Measurements from ENCODE around the gene RBM12.

The RBM12 gene

DNA sequence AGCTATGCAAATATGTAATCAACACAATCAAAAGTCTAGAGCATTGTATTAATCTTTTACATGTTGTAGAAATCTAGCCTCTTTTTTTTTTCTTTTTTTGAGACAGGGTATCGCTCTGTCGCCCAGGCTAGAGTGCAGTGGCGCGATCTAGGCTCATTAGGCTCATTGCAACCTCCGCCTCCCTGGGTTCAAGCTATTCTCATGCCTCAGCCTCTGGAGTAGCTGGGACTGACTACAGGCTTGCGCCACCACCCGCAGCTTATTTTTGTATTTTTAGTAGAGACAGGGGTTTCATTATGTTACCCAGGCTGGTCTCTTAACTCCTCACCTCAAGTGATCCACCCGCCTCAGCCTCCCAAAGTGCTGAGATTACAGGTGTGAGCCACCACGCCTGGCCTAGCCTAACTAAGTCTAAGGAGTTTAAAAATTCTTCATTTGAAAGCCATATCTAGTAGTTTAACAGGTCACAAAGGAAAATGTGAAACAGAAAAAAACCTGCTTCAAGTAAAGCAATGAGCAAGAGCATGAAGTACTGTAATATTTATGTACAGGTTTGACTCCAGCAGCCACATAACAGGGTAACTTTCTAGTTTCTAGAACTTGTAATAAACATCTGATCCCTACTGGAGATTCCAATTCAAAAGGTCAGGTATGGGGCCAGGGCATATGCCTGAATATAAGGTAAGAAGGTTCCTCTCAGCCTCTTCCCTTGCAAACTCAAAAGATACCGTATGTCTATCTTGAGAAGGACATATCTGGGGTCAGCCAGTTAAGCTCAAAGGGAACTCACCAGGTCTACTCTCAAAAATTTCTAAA lies 4.4 kb downstream of the RBM12 start:
- DNase-seq (ENCODE audit: low spot score): no peak

DNA sequence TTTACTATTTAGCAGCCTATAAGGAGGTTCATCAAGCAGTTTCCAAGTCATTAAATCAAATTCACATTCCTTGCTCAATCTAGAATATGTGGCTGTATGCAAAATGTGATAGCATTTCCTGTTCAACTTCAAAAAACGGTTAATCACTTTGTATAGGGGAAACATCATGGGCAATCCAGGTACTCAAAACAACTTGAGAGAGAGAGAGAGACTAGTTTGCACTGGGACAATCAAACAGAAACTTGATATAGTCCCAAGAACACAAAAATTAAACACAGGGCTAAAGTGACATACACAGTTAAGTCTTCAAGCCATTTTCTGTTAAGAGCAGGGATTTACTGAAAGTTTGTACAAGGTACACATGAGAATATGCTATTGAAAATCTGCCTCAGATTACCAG lies 7.4 kb downstream of the RBM12 start:
- no peak for DNase-seq (ENCODE audit: low spot score)

DNA sequence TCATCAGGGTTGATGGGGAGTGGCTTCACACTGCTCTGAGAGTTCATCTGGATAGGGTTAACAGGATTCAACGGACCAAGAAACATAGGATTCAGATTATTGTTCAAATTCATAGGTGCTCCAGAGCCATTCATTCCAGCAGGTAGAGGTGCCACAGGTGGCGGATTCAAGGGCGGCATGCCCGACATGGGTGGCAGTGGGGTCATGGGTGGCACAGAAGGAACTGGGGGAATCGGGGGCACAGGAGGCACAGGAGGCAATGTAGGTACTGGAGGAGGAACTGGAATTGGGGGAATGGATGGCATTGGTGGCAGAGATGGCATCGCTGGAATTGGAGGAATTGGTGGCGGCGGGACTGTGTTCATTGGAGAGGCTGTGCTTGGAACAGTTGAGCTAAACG lies 10.3 kb downstream of the RBM12 start:
- DNase-seq (ENCODE audit: low spot score): no peak

DNA sequence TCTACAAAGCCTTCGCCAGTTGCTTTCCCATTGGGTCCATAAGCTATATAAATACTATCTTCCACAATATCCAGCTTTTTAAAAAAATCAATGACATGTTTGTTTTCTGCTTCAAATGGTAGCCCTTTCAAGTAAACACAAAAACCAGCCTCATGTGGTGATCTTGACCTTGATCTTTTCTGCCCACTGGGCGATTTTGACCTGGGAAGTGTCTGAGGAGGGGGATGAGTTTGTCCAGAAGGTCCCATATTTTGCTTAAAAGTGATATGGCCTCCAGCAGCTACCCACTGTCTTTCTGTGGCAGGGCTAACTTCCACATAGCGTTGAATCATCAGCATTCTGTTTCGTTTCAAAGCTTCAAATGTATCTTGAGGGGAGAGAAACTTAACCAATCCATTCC lies 10.8 kb downstream of the RBM12 start:
- no peak for DNase-seq (ENCODE audit: low spot score)

DNA sequence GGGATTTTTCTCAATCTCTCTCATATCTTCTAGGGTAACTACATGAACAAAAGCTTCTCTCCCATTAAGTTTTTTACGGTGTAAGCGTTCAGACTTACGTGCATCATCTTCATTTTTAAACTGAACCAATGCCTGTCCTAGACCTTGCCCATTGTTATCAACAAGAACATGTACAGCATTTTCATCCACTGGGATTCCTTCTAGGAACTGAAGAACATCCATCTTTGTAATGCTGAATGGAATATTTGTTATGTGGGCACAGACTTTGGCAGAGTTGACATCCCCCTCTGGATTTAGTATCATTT lies 11.3 kb downstream of the RBM12 start:
- no peak for DNase-seq (ENCODE audit: low spot score)

DNA sequence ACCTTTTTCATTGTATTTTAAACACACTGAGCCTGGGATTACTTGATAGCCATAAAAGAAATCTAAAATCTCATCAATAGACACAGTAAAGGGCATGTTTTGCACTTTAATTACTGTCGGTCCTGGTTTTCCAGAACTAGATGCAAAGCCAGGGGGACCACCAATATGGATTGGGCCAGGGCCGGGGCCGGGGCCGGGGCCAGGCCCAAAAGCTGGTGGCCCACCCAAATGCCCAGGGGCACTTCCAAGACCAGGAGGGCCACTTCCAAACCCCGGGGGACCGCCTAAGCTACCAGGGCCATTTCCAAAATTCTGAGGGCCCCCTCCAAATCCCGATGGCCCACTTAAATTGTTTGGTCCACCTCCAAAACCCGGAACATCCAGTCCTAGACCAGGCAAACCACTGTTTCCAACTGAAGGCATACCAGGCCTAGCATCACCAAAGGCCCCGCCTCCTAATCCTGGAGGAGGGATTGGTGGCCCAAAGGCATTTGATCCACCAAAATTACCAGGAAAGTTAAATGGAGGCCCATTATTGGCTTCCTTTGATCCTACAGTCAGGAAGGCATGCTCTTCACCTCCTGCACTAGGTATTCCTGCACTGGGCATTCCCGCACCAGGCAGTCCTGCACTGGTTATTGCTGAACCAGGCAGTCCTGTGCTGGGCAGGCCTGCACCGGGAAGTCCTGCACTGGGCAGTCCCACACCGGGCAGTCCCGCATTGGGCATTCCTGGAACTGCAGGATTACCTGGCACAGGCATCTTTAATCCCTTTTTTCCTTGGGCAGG lies 11.9 kb downstream of the RBM12 start:
- no peak for DNase-seq (ENCODE audit: low spot score)

DNA sequence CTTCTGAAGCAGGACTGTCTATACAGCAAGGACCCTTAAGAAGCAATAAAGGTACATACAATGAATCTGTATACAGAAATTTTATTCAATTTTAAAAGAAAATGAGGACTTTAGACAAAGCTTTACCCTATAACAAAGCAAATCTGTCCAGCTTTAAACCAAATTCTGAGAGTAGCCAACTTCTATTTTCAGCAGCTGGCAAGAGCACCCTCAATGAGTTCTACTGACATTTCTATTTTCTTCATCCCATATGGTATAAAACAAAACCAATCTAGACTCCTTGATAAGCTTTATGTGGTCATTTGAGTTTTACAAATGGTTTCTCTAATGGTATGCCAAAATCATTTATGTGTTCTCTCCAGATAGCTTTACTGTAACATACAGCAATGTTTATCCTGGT lies 12.7 kb downstream of the RBM12 start:
- DNase-seq (ENCODE audit: low spot score): no peak

DNA sequence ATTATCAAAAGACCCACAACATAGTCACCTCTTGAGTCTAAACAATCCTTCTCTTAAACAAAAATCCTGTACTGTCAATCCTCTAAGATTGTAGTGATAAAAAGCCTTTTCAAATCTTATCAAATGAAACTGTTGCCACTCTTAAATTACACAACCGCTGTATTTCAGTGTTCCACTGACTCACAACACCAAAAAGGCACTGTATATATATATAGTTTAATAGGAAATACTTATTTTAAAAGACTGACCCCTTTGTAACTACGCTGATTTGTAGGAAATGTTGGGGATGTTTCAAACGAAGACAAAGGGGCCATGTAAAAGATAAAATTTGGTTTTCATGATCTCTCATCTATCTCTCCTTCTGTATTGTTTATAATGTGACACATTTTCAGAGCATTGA lies 14.1 kb downstream of the RBM12 start:
- DNase-seq (ENCODE audit: low spot score): no peak

DNA sequence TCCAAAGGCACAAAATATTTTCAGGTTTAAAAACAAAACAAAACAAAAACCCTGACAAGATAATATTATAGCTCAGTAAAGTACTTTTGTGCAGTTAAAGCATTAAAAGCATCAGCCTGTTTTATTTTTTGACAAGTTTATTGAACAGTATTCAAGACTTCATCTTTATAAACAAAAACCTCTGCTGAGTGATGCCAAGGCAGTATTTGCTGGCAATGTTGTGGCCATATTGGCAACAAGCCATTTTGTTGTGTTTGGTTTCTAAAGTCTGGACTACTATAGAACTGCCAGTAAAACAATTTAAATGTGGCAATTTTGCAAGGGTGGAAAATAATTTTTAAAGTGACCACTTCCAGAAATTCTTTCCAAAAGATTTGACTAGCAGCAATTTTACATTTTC lies 15.9 kb downstream of the RBM12 start:
- DNase-seq (ENCODE audit: low spot score): no peak

DNA sequence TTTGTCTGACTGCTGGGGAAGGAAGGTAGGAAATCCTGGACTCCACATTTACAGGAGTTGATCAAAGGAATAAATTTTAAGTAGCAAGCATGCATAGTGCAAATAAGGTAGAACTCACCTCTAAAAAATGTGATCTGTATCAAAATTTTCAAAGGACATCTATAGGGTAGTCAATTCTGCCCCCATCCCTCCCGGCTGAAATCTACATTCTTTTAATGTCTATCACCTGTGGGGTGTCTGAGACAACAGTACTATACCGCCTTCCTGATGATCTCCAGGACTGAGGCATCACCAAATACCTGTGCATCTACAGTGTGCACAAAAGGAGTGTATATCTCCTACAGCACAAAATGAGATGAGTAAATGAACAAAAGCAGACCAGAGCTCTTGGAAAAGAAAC lies 19.9 kb downstream of the RBM12 start:
- DNase-seq (ENCODE audit: low spot score): no peak

DNA sequence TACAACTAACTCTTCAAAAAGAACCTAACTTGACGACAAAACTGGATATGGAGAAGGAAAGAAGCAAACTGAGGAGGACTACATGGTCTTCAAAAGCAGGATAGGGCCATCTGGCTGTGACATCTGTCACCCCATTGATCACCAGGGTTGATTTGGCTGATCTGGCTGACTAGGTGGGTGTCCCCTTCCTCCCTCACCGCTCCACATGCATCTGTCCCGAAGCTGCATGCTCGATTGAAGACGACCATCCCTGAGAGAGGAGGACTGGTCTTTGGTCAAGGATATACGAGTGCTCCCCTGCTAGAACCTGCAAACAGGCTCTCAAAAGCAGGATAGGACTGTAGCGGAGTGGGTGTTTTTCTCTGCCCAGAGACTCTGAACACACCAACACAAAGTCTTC lies 21.7 kb downstream of the RBM12 start:
- no peak for DNase-seq (ENCODE audit: low spot score)

DNA sequence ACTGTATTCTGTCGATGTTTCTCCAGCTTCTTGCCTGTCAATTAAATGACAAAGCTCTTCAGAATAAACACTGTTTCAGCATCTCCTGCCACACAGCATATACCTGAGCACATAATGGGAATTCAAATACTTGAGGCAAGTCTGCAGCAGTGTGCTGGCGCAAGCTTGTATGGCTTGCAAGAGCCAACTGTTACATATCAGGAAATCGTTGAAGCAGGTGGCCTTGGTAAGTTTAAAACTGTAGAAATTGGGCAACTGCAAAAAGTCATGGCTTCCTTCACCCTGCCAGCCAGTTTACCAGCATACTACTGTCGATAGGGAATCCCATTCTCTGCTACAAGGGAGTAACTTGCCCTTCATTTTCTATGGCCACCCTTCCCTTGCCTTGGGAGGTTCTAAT lies 23.0 kb downstream of the RBM12 start:
- no peak for DNase-seq (ENCODE audit: low spot score)

DNA sequence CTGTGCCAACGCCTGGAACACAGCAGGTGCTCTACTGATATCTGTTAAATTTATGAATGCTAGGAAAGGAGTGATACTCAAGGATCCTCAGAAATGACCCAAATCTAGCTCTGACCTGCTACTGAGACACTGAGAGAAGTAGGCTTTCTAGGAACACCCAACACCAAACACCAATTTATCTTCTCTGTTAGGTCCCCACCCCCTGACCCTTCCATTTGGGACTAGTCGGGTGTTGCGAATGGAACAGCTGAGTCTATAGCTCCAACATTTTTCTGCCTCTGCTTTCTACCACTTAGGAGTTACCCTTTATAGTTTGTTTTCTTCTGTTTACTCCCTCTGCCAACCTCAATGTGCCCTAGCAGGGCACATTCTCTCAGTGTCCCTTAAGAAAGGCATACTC lies 24.0 kb downstream of the RBM12 start:
- no peak for DNase-seq (ENCODE audit: low spot score)

DNA sequence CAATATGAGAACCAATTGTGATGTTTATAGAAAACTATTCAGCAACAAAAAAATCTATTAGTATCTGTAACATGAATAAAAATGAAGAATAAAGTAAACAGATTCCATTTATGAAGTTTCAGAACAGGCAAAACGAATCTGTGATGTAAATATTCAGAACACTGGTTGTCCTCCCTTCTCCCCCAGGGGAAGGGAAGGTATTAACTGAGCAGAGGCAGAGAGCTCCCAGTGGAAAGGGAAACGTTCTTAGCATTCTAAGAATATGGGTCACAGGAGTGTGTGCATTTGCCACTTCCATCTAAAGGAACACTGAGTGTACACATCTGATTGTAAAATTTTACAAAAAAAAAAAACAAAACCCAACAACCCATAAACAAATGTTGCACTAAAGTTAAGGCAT lies 25.9 kb downstream of the RBM12 start:
- no peak for DNase-seq (ENCODE audit: low spot score)

DNA sequence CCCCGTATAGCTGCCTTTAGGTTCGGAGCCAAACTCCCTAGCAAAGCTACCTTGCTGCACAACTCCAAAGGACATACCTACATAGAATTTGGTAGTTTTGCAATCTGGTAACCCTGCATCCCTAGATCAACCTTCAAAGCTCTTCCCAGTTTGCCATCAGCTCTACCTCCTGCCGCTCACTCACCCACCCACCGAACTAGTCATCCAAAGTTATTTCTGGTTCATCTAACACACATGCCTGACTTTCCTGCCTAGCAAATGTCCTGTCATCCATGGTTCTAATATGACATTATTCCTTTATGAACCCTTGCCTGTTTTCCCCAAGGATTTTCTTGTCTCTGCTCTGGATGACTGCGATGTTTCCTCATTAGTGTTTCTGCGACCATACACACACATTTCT lies 27.4 kb downstream of the RBM12 start:
- DNase-seq (ENCODE audit: low spot score): no peak

DNA sequence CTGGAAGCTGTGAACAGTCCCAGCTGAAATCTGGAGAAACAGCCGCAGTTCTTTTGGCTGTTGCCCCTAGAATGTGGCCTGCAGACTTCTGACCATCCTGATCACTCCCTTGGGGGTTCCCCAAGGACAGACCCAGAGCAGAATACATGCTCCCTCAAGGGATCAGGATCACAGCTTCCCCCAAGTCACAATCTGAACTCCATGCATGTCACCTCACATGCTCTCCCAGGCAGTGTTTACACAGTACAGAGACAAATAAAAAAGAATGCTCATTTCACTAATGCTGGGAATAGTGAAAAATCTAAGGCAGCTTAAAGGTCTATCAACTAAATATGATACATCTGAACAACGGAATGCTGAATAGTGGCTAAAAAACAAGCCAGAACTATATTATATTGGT lies 28.6 kb downstream of the RBM12 start:
- DNase-seq (ENCODE audit: low spot score): no peak

DNA sequence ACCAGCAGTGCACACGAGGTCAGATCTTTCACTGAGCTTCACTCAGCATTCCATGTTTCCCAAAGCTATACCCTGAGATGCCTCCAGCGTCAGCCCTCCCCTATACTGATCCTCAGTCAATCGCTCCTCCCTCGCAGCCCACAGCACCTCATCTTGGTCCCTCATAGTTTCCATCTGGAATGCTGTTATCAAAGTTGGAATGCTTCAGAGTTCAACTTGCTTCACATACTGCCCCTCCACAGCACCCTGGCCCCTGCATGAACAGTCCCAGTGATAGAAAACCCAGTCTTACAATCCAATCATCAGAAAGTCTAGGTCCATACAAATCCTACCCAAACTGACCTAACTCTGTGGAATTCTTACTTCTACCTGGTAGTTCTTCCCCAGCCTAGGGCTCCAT lies 29.0 kb downstream of the RBM12 start:
- DNase-seq (ENCODE audit: low spot score): no peak

DNA sequence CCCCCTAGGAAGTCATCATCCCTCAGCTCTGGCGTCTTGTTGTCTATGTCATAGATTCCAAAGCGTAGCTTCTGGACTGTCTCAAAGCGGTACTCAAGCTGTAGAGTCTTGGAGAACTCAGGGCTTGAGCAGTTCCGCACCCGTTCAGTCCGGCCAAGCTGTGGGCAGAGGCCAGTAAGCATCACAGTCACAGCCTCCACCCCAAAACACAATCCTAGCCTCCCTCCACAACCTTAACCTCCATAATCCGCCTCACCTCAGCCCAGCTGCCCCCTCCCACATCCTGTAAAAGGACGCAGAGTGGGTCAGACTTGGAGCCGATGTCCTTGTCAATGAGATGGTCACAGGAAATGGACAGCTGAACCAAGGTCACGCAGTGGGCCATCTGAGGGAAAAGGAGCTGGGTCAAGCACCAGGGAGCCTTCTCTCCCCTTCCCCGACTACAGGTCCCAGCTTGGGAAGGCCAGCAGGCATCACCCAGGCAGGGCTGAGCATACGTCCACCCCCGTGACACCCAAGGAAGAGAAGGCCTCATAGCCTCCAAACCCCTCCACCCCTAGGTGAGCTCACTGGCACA lies 32.1 kb downstream of the RBM12 start:
- no peak for DNase-seq (ENCODE audit: low spot score)

DNA sequence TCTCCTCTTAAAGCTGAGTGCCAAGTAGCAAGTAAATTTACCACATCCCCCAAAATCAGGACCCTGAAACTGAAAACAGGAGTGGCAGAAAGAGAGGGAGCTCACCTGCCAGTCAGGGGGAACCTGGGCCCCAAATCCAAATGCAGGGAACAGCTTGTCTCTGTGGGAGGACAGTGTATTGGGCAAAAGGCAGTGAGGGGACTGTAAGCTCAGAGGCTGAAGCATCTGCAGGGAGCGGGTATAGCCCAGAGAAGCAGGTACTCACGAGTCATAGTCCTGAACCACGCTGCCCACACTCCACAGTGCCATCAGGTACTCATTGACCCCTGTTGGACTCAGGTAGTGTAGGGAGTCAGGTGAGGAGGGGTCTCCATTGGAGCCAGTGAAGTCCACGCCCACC lies 34.1 kb downstream of the RBM12 start:
- no peak for DNase-seq (ENCODE audit: low spot score)

DNA sequence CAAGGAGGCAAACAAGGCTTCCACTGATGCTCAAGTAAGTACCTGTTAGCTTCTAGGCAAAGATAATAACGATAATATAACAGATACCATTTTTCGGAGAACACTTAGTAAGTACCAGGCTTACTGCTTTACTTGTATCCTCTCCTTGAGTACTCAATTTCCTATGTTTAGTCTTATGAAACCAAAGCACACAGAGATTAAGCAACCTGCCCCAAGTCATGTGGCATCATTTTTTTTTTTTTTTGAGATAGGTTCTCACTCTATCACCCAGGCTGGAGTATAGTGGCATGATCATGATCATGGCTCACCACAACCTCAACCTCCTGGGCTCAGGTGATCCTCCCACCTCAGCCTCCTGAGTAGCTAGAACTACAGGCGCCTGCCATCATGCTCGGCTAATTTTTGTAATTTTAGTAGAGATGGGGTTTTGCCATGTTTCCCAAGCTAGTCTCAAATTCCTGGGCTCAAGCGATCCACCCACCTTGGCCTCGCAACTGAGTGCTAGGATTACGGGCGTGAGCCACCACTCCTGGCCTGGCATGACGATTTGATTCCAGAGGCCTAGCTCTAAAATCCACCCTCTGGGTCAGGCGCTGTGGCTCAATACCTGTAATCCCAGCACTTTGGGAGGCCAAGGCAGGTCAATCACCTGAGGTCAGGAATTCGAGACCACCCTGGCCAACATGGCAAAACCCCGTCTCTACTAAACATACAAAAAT lies 35.1 kb downstream of the RBM12 start:
- no peak for DNase-seq (ENCODE audit: low spot score)

DNA sequence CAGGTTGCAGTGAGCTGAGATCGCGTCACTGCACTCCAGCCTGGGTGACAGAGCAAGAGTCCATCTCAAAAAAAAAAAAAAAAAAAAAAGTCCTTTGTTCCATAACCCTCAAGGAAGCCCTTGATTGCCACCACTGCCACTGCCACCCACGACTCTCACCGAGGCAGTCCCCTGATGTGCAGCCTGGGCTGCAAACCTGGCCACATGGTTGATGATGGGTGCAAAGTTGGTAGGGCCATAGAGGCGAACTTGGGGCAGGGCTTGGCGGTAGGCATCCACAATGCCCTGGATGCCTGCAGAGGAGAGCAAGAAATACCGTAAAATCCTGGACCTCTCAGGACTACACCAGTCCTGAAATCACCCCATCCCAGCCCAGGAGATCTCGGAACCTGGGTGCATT lies 37.6 kb downstream of the RBM12 start:
- no peak for DNase-seq (ENCODE audit: low spot score)

DNA sequence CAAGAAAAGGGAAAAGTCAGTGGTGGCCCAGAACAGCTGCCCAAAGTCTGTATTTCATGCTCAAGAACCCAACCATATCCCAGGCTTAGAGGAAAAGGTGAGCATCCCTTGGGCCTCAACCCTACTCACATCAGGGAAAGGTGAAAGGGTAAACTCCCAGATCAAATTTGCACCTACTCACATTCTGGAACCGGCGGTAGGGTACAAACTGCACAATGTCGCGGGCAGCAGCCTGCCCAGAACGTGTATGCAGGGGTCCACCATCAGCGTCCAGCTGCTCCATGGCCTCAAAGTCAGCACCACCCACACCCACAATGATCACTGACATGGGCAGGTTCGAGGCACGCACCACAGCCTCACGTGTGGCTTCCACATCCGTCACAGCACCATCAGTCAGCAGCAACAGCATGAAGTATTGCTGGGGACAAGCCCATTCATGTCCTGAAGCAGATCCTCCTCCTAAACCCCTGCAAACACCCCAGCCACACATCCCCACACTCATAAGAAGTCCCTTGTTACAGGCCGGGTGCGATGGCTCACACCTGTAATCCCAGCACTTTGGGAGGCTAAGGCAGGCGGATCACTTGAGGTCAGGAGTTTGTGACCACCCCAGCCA lies 38.2 kb downstream of the RBM12 start:
- DNase-seq (ENCODE audit: low spot score): no peak
